Neural progenitor cell (in vitro differentiated cells): ENCODE results near the gene GNAS-AS1. TPM values are rescaled to one million over a fixed set of nuclear protein-coding genes. Genes with fewer than 3 reads are reported as not detected.

Experiments
- DNase-seq: peaks from one replicate; pipeline ENCODE4 v3.0.0-alpha.2; 2016; ENCODE audit warnings: low spot score
- H2AFZ ChIP-seq: fragments of 200-600 bp; sonication (generic); replicated peaks from 2 replicates; pipeline ENCODE4 v1.6.1; 2016; ENCODE audit warnings: antibody characterized with exemption
- H3F3A ChIP-seq: fragments of 200-600 bp; sonication (generic); 2 replicates; pipeline ENCODE4 v1.6.1; 2016; ENCODE audit warnings: antibody characterized with exemption, low read depth
- H3K27ac ChIP-seq: fragments of 200-600 bp; sonication (generic); 2 replicates; pipeline ENCODE4 v1.5.1; 2016; ENCODE audit warnings: mild to moderate bottlenecking
- H3K27me3 ChIP-seq: fragments of 200-600 bp; sonication (generic); 2 replicates; pipeline ENCODE4 v1.6.1; 2016; ENCODE audit warnings: mild to moderate bottlenecking, moderate library complexity
- H3K36me3 ChIP-seq: fragments of 200-600 bp; sonication (generic); 2 replicates; pipeline ENCODE4 v1.5.1; 2016
- H3K4me1 ChIP-seq: fragments of 200-600 bp; sonication (generic); 2 replicates; pipeline ENCODE4 v1.6.1; 2016; ENCODE audit warnings: mixed run types
- H3K4me2 ChIP-seq: fragments of 200-600 bp; sonication (generic); 2 replicates; pipeline ENCODE4 v1.6.1; 2016
- H3K4me3 ChIP-seq: fragments of 200-600 bp; sonication (generic); 2 replicates; pipeline ENCODE4 v1.5.1; 2016
- H3K79me2 ChIP-seq: fragments of 200-600 bp; sonication (generic); 2 replicates; pipeline ENCODE4 v1.6.1; 2016; ENCODE audit warnings: low read depth
- H3K9ac ChIP-seq: fragments of 200-600 bp; sonication (generic); 2 replicates; pipeline ENCODE4 v1.6.1; 2016
- H3K9me3 ChIP-seq: fragments of 200-600 bp; sonication (generic); 2 replicates; pipeline ENCODE4 v1.5.1; 2016; ENCODE audit warnings: low read depth
- H4K20me1 ChIP-seq: fragments of 200-600 bp; sonication (generic); 2 replicates; pipeline ENCODE4 v1.6.1; 2016; ENCODE audit warnings: low read depth
- H3K27ac Mint-ChIP-seq: 3 replicates; pipeline ENCODE4 v1.8.0; 2021; ENCODE audit warnings: mixed read lengths
- H3K27me3 Mint-ChIP-seq: 2 replicates; pipeline ENCODE4 v1.8.0; 2022; ENCODE audit warnings: low read depth, mild to moderate bottlenecking, inconsistent platforms, moderate library complexity, mixed read lengths; ENCODE audit not compliant: insufficient read depth
- H3K36me3 Mint-ChIP-seq: 3 replicates; pipeline ENCODE4 v1.8.0; 2021; ENCODE audit warnings: mixed read lengths
- H3K4me1 Mint-ChIP-seq: 3 replicates; pipeline ENCODE4 v1.8.0; 2021; ENCODE audit warnings: mixed read lengths
- H3K4me3 Mint-ChIP-seq: 3 replicates; pipeline ENCODE4 v1.8.0; 2021; ENCODE audit warnings: mild to moderate bottlenecking, moderate library complexity, mixed read lengths
- H3K9me3 Mint-ChIP-seq: 3 replicates; pipeline ENCODE4 v1.8.0; 2020; ENCODE audit warnings: mixed read lengths
- EZH2 ChIP-seq: fragments of 200-600 bp; sonication (generic); IDR thresholded peaks from 2 replicates; pipeline ENCODE4 v1.6.1; 2017; ENCODE audit warnings: antibody characterized with exemption, mild to moderate bottlenecking, moderate library complexity
- EZH2phosphoT487 ChIP-seq: fragments of 200-600 bp; sonication (generic); IDR thresholded peaks from 2 replicates; pipeline ENCODE4 v1.6.1; 2017; ENCODE audit warnings: antibody characterized with exemption
- total RNA-seq: library from RNA; depleted of rRNA; stranded (reverse); fragments of >200 nt; gene quantifications from 2 replicates; pipeline ENCODE4 v1.2.3, GENCODE V29; 2015; ENCODE audit warnings: low replicate concordance
- TF ChIP-seq, protein P1 (sequence below): fragments of 200-600 bp; sonication (generic); IDR thresholded peaks from 2 replicates; pipeline ENCODE4 v1.5.1; 2017; ENCODE audit warnings: antibody characterized with exemption, mild to moderate bottlenecking

Gene GNAS-AS1
- total RNA-seq, 1 donor from 2014 or later, result 5.8 TPM

DNA sequence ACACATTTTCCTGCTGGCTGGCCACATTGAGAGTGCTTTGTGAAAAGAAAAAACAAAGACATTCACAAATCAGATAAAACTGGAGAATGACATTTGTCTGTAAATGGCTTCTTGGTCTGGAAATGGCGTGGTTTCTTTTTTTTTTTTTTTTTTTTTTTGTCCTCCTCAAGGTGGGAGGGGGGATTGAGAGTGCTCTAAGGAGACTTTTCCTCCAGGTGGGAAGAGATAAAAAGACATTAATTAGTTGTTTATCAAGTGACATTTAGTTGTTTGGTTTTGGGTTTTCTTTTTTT lies 42.2 kb upstream of the GNAS-AS1 start:
- Histone ChIP-seq H3F3A (peaks cover 51% of the 10 kb centered on the region), H3K27ac (peak overlapping the region; percentile 90), H3K9me3 (no peaks in the 10 kb centered on the region), H3K4me1 (peaks cover 53% of the 10 kb centered on the region), H3K4me3 (peak overlapping the region; percentile 80), H2AFZ (no peak overlapping the region), H3K27me3 (peaks cover 3% of the 10 kb centered on the region), H3K36me3 (no peaks in the 10 kb centered on the region), H3K9ac (no peak overlapping the region), H4K20me1 (peaks cover 58% of the 10 kb centered on the region), H3K4me2 (peak overlapping the region; percentile 95), H3K79me2 (peaks cover 82% of the 10 kb centered on the region)
- H3K36me3 Mint-ChIP-seq, result peaks cover 12% of the 10 kb centered on the region
- H3K27me3 Mint-ChIP-seq, result peaks cover 10% of the 10 kb centered on the region
- H3K27ac Mint-ChIP-seq, result peak overlapping the region; percentile 98
- peak overlapping the region; percentile 98 for H3K4me3 Mint-ChIP-seq
- peaks cover 48% of the 10 kb centered on the region for H3K4me1 Mint-ChIP-seq
- TF ChIP-seq, protein P1, sequence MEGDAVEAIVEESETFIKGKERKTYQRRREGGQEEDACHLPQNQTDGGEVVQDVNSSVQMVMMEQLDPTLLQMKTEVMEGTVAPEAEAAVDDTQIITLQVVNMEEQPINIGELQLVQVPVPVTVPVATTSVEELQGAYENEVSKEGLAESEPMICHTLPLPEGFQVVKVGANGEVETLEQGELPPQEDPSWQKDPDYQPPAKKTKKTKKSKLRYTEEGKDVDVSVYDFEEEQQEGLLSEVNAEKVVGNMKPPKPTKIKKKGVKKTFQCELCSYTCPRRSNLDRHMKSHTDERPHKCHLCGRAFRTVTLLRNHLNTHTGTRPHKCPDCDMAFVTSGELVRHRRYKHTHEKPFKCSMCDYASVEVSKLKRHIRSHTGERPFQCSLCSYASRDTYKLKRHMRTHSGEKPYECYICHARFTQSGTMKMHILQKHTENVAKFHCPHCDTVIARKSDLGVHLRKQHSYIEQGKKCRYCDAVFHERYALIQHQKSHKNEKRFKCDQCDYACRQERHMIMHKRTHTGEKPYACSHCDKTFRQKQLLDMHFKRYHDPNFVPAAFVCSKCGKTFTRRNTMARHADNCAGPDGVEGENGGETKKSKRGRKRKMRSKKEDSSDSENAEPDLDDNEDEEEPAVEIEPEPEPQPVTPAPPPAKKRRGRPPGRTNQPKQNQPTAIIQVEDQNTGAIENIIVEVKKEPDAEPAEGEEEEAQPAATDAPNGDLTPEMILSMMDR, result no peak
- TF ChIP-seq EZH2, result no peak
- no peak for TF ChIP-seq EZH2phosphoT487
- H3K9me3 Mint-ChIP-seq, result peaks cover 2% of the 10 kb centered on the region
- DNase-seq, result no peak

DNA sequence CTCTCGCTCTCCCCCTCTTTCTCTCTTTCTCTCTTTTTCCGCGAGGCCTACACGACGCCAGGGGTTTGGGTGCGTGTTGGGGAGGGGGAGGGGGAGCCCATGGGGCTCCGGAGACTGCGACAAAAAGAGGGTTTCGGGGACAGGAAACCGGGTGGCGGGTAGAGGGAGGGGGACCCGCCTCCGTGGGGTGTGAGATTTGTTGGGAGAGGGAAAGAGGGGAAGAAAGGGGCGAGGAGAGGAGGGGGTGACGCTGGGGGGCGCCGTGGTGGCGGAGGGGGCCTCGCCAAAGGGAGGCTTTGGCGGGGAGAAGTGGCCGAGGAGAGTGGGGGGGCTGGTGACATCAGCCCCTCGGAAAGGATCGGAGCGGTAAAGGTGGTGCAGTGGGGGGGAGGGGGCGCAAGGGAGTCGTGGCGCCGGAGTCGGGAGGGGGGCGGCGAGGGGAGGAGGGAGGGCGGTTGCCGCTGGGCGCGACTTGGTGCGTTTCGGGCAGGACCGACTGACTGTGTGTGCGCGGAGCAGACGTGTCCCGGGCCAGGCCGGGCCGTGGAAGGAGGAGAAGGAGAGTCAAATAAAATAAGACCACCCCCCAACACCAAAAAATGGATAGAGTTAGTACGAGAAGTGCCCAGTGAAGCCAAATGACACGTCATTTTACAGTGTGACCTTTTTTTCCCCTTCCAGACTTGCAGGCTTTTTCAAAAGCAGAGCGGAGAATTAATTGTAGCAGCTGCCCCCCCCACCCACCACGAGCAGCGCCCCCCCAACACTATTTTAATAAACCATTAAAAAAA lies 41.6 kb upstream of the GNAS-AS1 start:
- Histone ChIP-seq H3K4me2 (peak overlapping the region; percentile 95), H3K4me1 (peaks cover 49% of the 10 kb centered on the region), H3K36me3 (no peaks in the 10 kb centered on the region), H4K20me1 (peaks cover 53% of the 10 kb centered on the region), H3K27ac (peak overlapping the region; percentile 90), H3K9me3 (no peaks in the 10 kb centered on the region), H3K27me3 (peaks cover 3% of the 10 kb centered on the region), H3K79me2 (peaks cover 82% of the 10 kb centered on the region), H3K9ac (peak overlapping the region; percentile 67), H2AFZ (no peak overlapping the region), H3F3A (peaks cover 45% of the 10 kb centered on the region), H3K4me3 (peak overlapping the region; percentile 80)
- peaks cover 2% of the 10 kb centered on the region for H3K9me3 Mint-ChIP-seq
- H3K27ac Mint-ChIP-seq, result peak overlapping the region; percentile 98
- peaks cover 43% of the 10 kb centered on the region for H3K4me1 Mint-ChIP-seq
- peaks cover 10% of the 10 kb centered on the region for H3K36me3 Mint-ChIP-seq
- H3K27me3 Mint-ChIP-seq, result peaks cover 10% of the 10 kb centered on the region
- peak; percentile 86 for DNase-seq
- TF ChIP-seq EZH2phosphoT487, result no peak
- TF ChIP-seq, protein P1, result peak; percentile 23
- peak overlapping the region; percentile 98 for H3K4me3 Mint-ChIP-seq

DNA sequence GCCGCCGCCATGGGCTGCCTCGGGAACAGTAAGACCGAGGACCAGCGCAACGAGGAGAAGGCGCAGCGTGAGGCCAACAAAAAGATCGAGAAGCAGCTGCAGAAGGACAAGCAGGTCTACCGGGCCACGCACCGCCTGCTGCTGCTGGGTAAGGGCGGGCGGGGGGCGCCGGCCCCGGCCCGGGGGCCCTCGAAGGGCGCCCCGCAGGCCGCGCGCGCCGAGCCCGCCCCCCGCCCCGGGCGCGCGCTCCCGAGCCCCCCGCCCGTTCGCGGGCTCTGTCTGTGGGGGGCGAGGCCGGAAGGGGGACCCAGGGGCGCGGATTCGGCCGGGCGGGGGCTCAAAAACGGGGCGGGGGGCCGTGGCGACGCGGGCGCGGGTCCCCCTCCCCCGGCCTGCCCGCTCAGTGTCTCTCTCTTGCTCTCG lies 41.0 kb upstream of the GNAS-AS1 start:
- H3K4me1 Mint-ChIP-seq, result peaks cover 37% of the 10 kb centered on the region

More for the DNA sequence above, 41.0 kb upstream of the GNAS-AS1 start:
- Histone ChIP-seq H3K79me2 (peaks cover 79% of the 10 kb centered on the region), H3K4me1 (peaks cover 43% of the 10 kb centered on the region), H3K4me3 (peak overlapping the region; percentile 80), H3K27me3 (peaks cover 3% of the 10 kb centered on the region), H4K20me1 (peaks cover 47% of the 10 kb centered on the region), H2AFZ (no peak overlapping the region), H3F3A (peaks cover 39% of the 10 kb centered on the region), H3K4me2 (peak overlapping the region; percentile 95), H3K27ac (peak overlapping the region; percentile 90), H3K9me3 (no peaks in the 10 kb centered on the region), H3K9ac (peak overlapping the region; percentile 67), H3K36me3 (no peaks in the 10 kb centered on the region)
- Mint-ChIP-seq H3K4me3 (peak overlapping the region; percentile 98), H3K27ac (peak overlapping the region; percentile 98), H3K36me3 (peaks cover 6% of the 10 kb centered on the region), H3K9me3 (peaks cover 2% of the 10 kb centered on the region), H3K27me3 (peaks cover 10% of the 10 kb centered on the region)
- peak; percentile 84 for DNase-seq
- TF ChIP-seq, protein P1, result no peak
- TF ChIP-seq EZH2phosphoT487, result no peak
